Measurements from ENCODE around the gene IGF2BP3.
A peak's percentile ranks its signal among the peaks of the same experiment; 100 is the strongest.

Gene IGF2BP3

DNA sequence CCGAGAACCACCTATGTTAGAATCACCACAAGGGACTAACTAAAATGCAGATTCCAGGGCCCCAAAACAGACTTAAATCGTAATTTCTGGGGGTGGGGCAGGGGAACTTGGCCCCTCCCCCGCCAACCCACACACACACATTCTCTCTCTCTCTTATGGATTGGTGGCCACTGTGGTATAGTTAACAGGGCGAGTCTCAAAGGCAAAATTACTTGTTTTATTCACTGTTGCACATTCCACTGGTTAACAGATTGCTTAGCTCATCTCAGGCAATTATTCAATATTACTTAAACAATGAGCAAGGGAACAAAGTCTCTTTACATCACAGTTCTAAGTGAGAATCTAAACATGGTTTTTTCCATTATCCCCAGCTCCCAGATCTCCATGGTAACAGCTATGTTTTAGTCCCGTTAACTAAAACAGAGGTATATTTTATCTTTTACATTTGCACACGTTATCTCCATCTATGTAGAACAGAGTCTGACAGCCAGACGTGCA lies 38.5 kb downstream of the IGF2BP3 start (continued):
- TF ChIP-seq, protein P1, sequence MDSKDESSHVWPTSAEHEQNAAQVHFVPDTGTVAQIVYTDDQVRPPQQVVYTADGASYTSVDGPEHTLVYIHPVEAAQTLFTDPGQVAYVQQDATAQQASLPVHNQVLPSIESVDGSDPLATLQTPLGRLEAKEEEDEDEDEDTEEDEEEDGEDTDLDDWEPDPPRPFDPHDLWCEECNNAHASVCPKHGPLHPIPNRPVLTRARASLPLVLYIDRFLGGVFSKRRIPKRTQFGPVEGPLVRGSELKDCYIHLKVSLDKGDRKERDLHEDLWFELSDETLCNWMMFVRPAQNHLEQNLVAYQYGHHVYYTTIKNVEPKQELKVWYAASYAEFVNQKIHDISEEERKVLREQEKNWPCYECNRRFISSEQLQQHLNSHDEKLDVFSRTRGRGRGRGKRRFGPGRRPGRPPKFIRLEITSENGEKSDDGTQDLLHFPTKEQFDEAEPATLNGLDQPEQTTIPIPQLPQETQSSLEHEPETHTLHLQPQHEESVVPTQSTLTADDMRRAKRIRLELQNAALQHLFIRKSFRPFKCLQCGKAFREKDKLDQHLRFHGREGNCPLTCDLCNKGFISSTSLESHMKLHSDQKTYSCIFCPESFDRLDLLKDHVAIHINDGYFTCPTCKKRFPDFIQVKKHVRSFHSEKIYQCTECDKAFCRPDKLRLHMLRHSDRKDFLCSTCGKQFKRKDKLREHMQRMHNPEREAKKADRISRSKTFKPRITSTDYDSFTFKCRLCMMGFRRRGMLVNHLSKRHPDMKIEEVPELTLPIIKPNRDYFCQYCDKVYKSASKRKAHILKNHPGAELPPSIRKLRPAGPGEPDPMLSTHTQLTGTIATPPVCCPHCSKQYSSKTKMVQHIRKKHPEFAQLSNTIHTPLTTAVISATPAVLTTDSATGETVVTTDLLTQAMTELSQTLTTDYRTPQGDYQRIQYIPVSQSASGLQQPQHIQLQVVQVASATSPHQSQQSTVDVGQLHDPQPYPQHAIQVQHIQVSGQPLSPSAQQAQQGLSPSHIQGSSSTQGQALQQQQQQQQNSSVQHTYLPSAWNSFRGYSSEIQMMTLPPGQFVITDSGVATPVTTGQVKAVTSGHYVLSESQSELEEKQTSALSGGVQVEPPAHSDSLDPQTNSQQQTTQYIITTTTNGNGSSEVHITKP (tag by site-specific recombination; IDR thresholded peaks at IDR 0.05): peak; percentile 33; the same call in 1 of the 2 replicates
- TF ChIP-seq ZNF18 (tag by site-specific recombination; IDR thresholded peaks at IDR 0.05) (no peak), KLF9 (tag by site-specific recombination; IDR thresholded peaks at IDR 0.05; ENCODE audit: low read depth) (0 out of 2 replicates have a peak, but pooled peaks have one; percentile 31), ZNF830 (tag by site-specific recombination; IDR thresholded peaks at IDR 0.05; ENCODE audit: low read depth) (no peak), BCL6B (tag by site-specific recombination; IDR thresholded peaks at IDR 0.05) (no peak), ZBTB49 (tag by site-specific recombination; IDR thresholded peaks at IDR 0.05; ENCODE audit: low read depth) (no peak), CTCF (tag by site-specific recombination; IDR thresholded peaks at IDR 0.05) (no peak), GLI2 (tag by site-specific recombination; IDR thresholded peaks at IDR 0.05; ENCODE audit: borderline replicate concordance, low read depth) (no peak), ZBTB21 (tag by site-specific recombination; IDR thresholded peaks at IDR 0.05) (no peak), HOXC10 (CRISPR knock-in tag; IDR thresholded peaks at IDR 0.05) (no peak), ZNF488 (tag by site-specific recombination; IDR thresholded peaks at IDR 0.05) (no peak), MZF1 (tag by site-specific recombination; IDR thresholded peaks at IDR 0.05; ENCODE audit: borderline replicate concordance) (no peak), ZNF677 (tag by site-specific recombination; IDR thresholded peaks at IDR 0.05) (no peak), ZNF398 (tag by site-specific recombination; IDR thresholded peaks at IDR 0.05) (no peak), BCL11B (tag by site-specific recombination; IDR thresholded peaks at IDR 0.05; ENCODE audit: low read depth) (no peak), ZNF596 (tag by site-specific recombination; IDR thresholded peaks at IDR 0.05) (no peak), BCL11A (tag by site-specific recombination; IDR thresholded peaks at IDR 0.05; ENCODE audit: low read depth) (no peak), ZNF184 (tag by site-specific recombination; IDR thresholded peaks at IDR 0.05) (no peak), ZNF202 (tag by site-specific recombination; IDR thresholded peaks at IDR 0.05; ENCODE audit: borderline replicate concordance) (no peak), ZNF670 (tag by site-specific recombination; IDR thresholded peaks at IDR 0.05; ENCODE audit: low read depth) (no peak)
- TF ChIP-seq, protein P2, sequence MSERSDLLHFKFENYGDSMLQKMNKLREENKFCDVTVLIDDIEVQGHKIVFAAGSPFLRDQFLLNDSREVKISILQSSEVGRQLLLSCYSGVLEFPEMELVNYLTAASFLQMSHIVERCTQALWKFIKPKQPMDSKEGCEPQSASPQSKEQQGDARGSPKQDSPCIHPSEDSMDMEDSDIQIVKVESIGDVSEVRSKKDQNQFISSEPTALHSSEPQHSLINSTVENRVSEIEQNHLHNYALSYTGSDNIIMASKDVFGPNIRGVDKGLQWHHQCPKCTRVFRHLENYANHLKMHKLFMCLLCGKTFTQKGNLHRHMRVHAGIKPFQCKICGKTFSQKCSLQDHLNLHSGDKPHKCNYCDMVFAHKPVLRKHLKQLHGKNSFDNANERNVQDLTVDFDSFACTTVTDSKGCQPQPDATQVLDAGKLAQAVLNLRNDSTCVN (tag by site-specific recombination; optimal IDR thresholded peaks at IDR 0.05): no peak

Data from HEK293 (cell line).